ENCODE measurements around the gene DNPEP. TPM values are rescaled to one million over a fixed set of nuclear protein-coding genes. Genes with fewer than 3 reads are reported as not detected.

Gene DNPEP
- total and polyA plus RNA-seq, 2 of the 4 experiments (the other 2 are of a cell fraction), result 74.2 to 89.4 TPM

DNA sequence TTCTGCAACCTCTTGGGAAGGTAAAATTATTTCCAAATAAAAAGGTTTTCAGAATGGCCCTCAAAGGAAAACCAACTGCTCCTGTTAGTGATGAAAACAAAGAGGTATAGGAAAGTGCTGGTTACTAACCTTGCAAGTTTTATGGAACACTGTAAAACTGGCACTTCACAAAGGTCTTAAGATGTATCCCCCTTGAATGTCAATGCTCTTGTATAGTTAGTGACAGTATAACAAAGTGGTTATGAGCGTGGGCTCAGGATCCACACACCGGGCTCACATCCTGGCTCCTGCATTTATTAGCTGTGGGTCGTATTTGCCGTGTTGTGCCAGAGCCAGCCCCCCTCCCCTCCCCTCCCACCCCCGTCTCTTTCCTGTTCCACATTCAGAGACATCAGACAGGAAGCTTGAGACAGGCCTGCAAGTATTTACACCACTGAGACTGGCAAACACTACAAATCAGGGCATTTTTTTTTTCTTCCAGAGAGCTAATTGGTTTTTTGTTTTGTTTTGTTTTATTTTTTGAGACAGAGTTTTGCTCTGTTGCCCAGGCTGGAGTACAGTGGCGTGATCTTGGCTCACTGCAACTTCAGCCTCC is 9.2 kb upstream of the DNPEP start:
- Histone ChIP-seq H3K23ac (ENCODE audit: low read depth, low read length) (no peak overlapping the region), H3K27ac (ENCODE audit: insufficient read depth, low read length) (no peak overlapping the region), H4K91ac (ENCODE audit: insufficient read depth, low read depth, low read length) (no peak overlapping the region), H2BK120ac (ENCODE audit: low read depth, low read length) (no peak overlapping the region), H3K4me2 (ENCODE audit: low read depth, low read length) (no peak overlapping the region), H4K8ac (ENCODE audit: low read depth in 2 of 2, low read length in 2 of 2) (no peak overlapping the region), H2BK15ac (ENCODE audit: low read depth, low read length) (no peak overlapping the region), H3K36me3 (ENCODE audit: control insufficient read depth, insufficient read depth, low read length) (no peaks in the 10 kb centered on the region), H2BK5ac (ENCODE audit: low read depth, low read length, poor library complexity, severe bottlenecking) (no peak overlapping the region), H3K4ac (ENCODE audit: low read depth, low read length) (no peak overlapping the region), H3K79me1 (ENCODE audit: low read depth in 1 of 2, low read length in 2 of 2) (no peaks in the 10 kb centered on the region), H2AK5ac (ENCODE audit: low read depth, low read length) (no peak overlapping the region), H2BK20ac (ENCODE audit: low read depth, low read length) (no peak overlapping the region), H4K20me1 (ENCODE audit: insufficient read depth, low read length) (no peaks in the 10 kb centered on the region), H3K56ac (ENCODE audit: extremely low read depth, insufficient read depth, low read length) (no peak overlapping the region), H4K5ac (ENCODE audit: low read depth, low read length) (no peak overlapping the region), H3K18ac (ENCODE audit: low read depth, low read length) (no peak overlapping the region), H2AFZ (replicated peaks; ENCODE audit: low read length, poor library complexity) (no peak overlapping the region), H3K9ac (ENCODE audit: low read depth, low read length) (no peak overlapping the region), H3K14ac (replicated peaks; ENCODE audit: low read depth, low read length) (no peak overlapping the region), H3K27me3 (ENCODE audit: control insufficient read depth, insufficient read depth, low read length) (peaks cover 5% of the 10 kb centered on the region), H3K9me1 (ENCODE audit: insufficient read depth, low read length) (peaks cover 4% of the 10 kb centered on the region; the same call in 1 of the 2 replicates), H3K9me3 (ENCODE audit: control insufficient read depth, insufficient read depth, low read length) (no peaks in the 10 kb centered on the region), H3K4me3 (ENCODE audit: insufficient read depth, low read depth, low read length) (no peak overlapping the region), H3K4me1 (ENCODE audit: control insufficient read depth, insufficient read depth, low read length) (peaks cover 11% of the 10 kb centered on the region), H2AK9ac (replicated peaks; ENCODE audit: low read depth, low read length, poor library complexity) (no peak overlapping the region)
- intact Hi-C loops (cut with micrococcal nuclease), result no loop called here
- dilution Hi-C loops (cut with HindIII; ENCODE audit: low sequenced_read_pairs, unreplicated experiment), result no loop called here
- TF ChIP-seq RCOR1 (IDR thresholded peaks at IDR 0.05; ENCODE audit: insufficient replicate concordance, low read length) (no peak), SMC3 (IDR thresholded peaks at IDR 0.05; ENCODE audit: low read depth, low read length) (no peak), MAFK (IDR thresholded peaks at IDR 0.05; ENCODE audit: low read depth, low read length) (no peak), RFX5 (IDR thresholded peaks at IDR 0.05; ENCODE audit: low read depth, low read length) (no peak), RAD21 (IDR thresholded peaks at IDR 0.05; ENCODE audit: low read length) (no peak), FOS (IDR thresholded peaks at IDR 0.05; ENCODE audit: low read depth, low read length) (no peak), POLR2A (IDR thresholded peaks at IDR 0.05; ENCODE audit: low read depth, low read length) (no peak), NFE2L2 (IDR thresholded peaks at IDR 0.05; ENCODE audit: low read depth, low read length) (no peak), CTCF (conservative IDR thresholded peaks at IDR 0.05; ENCODE audit: low read depth, low read length) (no peak)
- POLR2A ChIA-PET (ENCODE audit: unreplicated experiment), result no interaction called here
- no peak for ATAC-seq (ENCODE audit: low read depth)
- DNase-seq, result no peak
- no TSS peak for BruUV-seq (replicated peaks)
- in situ Hi-C loops (cut with MboI; ENCODE audit: low sequenced_read_pairs), result no loop called here
- no CpG with 5 or more reads among the region's 6 CpGs for WGBS, 2 experiments (ENCODE audit: extremely low coverage in 2 of 2, insufficient read length in 1 of 2)
- CTCF ChIA-PET, result interaction anchor here (1.0 kb wide), 1 partner anchor 8 kb away, joined by 3 read pairs; no protein-coding TSS in a partner anchor

Data from IMR-90 (cell line).